ENCODE results near the gene RNF187. TPM values are rescaled to one million over a fixed set of nuclear protein-coding genes. Genes with fewer than 3 reads are reported as not detected.

Gene RNF187
- 327 TPM for polyA plus RNA-seq (2012; ENCODE audit: insufficient read length, low read depth)

DNA sequence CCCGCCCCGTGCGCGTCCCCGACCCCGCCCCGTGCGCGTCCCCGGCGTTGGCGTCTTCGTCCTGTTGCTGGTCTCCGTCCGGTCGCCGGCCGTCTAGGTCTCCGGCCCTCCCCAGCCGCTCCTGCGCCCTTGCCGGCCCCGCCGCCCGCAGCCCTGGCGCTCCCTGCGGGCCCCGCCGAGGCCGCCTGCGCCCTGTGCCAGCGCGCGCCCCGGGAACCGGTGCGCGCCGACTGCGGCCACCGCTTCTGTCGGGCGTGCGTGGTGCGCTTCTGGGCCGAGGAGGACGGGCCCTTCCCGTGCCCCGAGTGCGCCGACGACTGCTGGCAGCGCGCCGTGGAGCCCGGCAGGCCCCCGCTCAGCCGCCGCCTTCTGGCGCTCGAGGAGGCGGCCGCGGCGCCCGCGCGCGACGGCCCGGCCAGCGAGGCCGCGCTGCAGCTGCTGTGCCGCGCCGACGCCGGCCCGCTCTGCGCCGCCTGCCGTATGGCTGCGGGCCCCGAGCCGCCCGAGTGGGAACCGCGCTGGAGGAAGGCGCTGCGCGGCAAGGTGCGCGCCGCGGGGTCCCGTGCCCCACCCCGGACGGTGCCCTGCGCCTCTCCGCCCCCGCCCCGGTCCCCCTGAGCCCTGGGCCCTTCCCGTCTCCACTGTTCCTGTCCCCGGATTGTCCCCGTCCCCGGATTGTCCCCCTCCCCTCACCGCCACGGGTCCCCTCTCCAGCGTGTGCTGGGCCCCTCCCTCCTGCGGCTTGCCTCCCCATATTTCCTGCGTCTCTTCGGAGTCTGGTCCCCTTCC lies at the start of gene RNF187:
Gene RNF187, plus strand, starts transcription at position 47 of the 789 bp plus-strand sequence.
- TF ChIP-seq FOXP2 (optimal IDR thresholded peaks at IDR 0.05; ENCODE audit: borderline replicate concordance, extremely low read depth, extremely low read length, insufficient read depth) (no peak), SIN3A (IDR thresholded peaks at IDR 0.05; ENCODE audit: borderline replicate concordance, insufficient read depth, low read length) (no peak), POLR2AphosphoS5 (IDR thresholded peaks at IDR 0.05; ENCODE audit: low read depth, low read length) (peak; percentile 7; the same call in 1 of the 2 replicates), TAF1 (IDR thresholded peaks at IDR 0.05; ENCODE audit: borderline replicate concordance, insufficient read depth, low read length) (no peak)
- TF ChIP-seq, protein P1, sequence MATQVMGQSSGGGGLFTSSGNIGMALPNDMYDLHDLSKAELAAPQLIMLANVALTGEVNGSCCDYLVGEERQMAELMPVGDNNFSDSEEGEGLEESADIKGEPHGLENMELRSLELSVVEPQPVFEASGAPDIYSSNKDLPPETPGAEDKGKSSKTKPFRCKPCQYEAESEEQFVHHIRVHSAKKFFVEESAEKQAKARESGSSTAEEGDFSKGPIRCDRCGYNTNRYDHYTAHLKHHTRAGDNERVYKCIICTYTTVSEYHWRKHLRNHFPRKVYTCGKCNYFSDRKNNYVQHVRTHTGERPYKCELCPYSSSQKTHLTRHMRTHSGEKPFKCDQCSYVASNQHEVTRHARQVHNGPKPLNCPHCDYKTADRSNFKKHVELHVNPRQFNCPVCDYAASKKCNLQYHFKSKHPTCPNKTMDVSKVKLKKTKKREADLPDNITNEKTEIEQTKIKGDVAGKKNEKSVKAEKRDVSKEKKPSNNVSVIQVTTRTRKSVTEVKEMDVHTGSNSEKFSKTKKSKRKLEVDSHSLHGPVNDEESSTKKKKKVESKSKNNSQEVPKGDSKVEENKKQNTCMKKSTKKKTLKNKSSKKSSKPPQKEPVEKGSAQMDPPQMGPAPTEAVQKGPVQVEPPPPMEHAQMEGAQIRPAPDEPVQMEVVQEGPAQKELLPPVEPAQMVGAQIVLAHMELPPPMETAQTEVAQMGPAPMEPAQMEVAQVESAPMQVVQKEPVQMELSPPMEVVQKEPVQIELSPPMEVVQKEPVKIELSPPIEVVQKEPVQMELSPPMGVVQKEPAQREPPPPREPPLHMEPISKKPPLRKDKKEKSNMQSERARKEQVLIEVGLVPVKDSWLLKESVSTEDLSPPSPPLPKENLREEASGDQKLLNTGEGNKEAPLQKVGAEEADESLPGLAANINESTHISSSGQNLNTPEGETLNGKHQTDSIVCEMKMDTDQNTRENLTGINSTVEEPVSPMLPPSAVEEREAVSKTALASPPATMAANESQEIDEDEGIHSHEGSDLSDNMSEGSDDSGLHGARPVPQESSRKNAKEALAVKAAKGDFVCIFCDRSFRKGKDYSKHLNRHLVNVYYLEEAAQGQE (IDR thresholded peaks at IDR 0.05; ENCODE audit: insufficient read depth in 1 of 2, low read depth in 2 of 2, low read length in 2 of 2) = 0 out of 4 replicates have a peak, but pooled peaks of 1 of the 2 experiments have one; percentile 30

DNA sequence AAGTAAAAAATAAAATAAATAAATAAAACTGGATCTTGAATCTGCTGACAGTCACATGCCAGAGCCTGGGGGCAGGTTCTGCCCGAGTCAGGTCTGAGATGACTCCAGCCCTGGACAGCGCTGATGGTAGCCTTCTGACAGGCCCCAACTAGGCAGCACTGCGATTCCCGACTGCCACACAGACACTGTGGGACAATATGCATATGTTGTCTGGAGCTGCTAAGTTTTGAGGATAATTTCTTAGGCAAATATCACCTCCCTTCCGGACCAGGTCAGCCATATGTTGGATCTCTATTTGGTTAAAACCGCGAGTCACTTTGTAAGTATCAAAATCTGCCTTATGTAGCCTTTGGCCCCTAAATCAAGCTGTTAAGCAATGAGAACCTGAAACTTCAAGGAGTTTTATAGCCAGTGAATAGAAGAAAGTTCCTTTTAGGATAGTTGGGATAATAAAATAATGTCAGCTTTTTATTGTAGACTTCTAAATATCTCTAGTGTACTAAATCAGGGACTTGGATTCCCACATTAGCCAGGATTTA lies 49.7 kb upstream of the RNF187 start:
- no peak for TF ChIP-seq SIN3A (IDR thresholded peaks at IDR 0.05; ENCODE audit: borderline replicate concordance, insufficient read depth, low read length)
- TF ChIP-seq, protein P1 (IDR thresholded peaks at IDR 0.05; ENCODE audit: insufficient read depth in 1 of 2, low read depth in 2 of 2, low read length in 2 of 2) = no peak
- TF ChIP-seq POLR2AphosphoS5 (IDR thresholded peaks at IDR 0.05; ENCODE audit: low read depth, low read length) = no peak
- TF ChIP-seq TAF1 (IDR thresholded peaks at IDR 0.05; ENCODE audit: borderline replicate concordance, insufficient read depth, low read length) = no peak
- no peak for TF ChIP-seq FOXP2 (optimal IDR thresholded peaks at IDR 0.05; ENCODE audit: borderline replicate concordance, extremely low read depth, extremely low read length, insufficient read depth)

DNA sequence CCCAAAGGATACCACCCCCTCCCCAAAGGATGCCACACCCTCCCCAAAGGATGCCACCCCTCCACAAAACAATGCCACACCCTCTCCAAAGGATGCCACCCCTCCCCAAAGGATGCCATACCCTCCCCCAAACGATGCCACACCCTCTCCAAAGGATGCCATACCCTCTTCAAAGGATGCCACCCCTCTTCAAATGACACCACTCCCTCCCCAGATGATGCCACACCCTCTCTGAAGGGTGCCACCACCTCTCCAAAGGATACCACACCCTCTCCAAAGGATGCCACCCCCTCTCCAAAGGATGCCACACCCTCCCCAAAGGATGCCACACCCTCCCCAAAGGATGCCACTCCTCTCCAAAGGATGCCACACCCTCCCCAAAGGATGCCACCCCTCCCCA lies 48.9 kb upstream of the RNF187 start:
- TF ChIP-seq POLR2AphosphoS5 (IDR thresholded peaks at IDR 0.05; ENCODE audit: low read depth, low read length) (no peak), SIN3A (IDR thresholded peaks at IDR 0.05; ENCODE audit: borderline replicate concordance, insufficient read depth, low read length) (no peak), FOXP2 (optimal IDR thresholded peaks at IDR 0.05; ENCODE audit: borderline replicate concordance, extremely low read depth, extremely low read length, insufficient read depth) (no peak), TAF1 (IDR thresholded peaks at IDR 0.05; ENCODE audit: borderline replicate concordance, insufficient read depth, low read length) (no peak)
- TF ChIP-seq, protein P1 (IDR thresholded peaks at IDR 0.05; ENCODE audit: insufficient read depth in 1 of 2, low read depth in 2 of 2, low read length in 2 of 2) = no peak

DNA sequence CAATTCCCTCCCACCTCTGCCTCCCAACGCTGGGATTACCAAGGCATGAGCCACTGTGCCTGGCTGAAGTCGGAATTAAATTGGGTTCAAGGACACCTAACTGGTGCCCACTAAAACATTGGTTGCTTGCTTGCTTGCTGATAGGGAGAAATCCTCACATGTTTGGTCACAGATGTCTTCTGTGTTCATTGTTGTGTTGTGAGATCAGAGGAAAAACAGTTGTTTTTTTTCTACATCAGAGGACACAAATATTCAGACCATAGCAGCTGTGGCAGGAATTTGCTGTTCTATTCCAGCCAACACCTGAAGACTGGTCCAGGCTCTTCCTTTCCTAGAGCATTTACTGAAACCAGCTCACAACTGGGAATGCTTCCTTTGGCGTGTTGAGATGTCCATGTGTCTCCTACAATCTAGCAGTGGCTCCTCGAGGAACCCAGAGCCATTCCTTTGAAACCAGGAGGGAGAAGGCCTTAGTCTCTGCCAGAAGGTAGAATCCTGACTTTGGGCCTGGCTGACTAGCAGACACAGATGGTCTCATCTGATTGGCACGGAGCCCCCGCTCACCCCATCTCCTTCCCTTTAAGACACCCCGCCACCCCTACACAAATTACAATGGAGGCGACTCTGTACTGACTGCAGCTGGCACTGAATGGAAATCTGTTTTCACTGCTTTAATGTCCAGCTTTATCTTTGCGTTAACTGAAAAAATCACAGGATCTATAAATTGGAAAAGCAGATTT lies 46.3 kb upstream of the RNF187 start:
- TF ChIP-seq FOXP2 (optimal IDR thresholded peaks at IDR 0.05; ENCODE audit: borderline replicate concordance, extremely low read depth, extremely low read length, insufficient read depth) = no peak
- TF ChIP-seq POLR2AphosphoS5 (IDR thresholded peaks at IDR 0.05; ENCODE audit: low read depth, low read length) = no peak
- TF ChIP-seq SIN3A (IDR thresholded peaks at IDR 0.05; ENCODE audit: borderline replicate concordance, insufficient read depth, low read length) = no peak
- TF ChIP-seq TAF1 (IDR thresholded peaks at IDR 0.05; ENCODE audit: borderline replicate concordance, insufficient read depth, low read length) = no peak
- TF ChIP-seq, protein P1 (IDR thresholded peaks at IDR 0.05; ENCODE audit: insufficient read depth in 1 of 2, low read depth in 2 of 2, low read length in 2 of 2) = no peak

All from PFSK-1 (cell line).